Gastrocnemius medialis (tissue), 4 donors: ENCODE results near the gene GLRA1. TPM values are rescaled to one million over a fixed set of nuclear protein-coding genes. Genes with fewer than 3 reads are reported as not detected.

Source experiments
- ATAC-seq, 2 donors: fragments of 150-250 bp; one replicate each; pipeline ENCODE4 v1.9.1; 2016
- DNase-seq, 2 donors: peaks; one replicate each; pipeline ENCODE4 v3.0.0-alpha.2; 2019
- H3K27ac ChIP-seq, 4 donors: fragments of 200-600 bp; sonication (generic); 1 replicate in 1 of 4; 2 replicates in 3 of 4; pipeline ENCODE4 v1.5.1; 2016 to 2018; ENCODE audit warnings: mild to moderate bottlenecking in 2 of 4, moderate library complexity in 1 of 4
- H3K27me3 ChIP-seq, 3 donors: fragments of 200-600 bp; sonication (generic) in 2 of 3; 1 replicate in 1 of 3; 2 replicates in 2 of 3; pipeline versions ENCODE4 v1.5.1 to v1.6.0; 2016 to 2019; ENCODE audit warnings: mild to moderate bottlenecking in 1 of 3, moderate library complexity in 1 of 3
- H3K36me3 ChIP-seq, 2 donors: fragments of 200-600 bp; sonication (generic) in 1 of 2; one replicate each; pipeline ENCODE4 v1.5.1; 2017 to 2018
- H3K4me1 ChIP-seq, 2 donors: fragments of 200-600 bp; sonication (generic) in 1 of 2; one replicate each; pipeline ENCODE4 v1.5.1; 2016 to 2017; ENCODE audit warnings: mild to moderate bottlenecking in 2 of 2
- H3K4me3 ChIP-seq, 4 donors: fragments of 200-600 bp; sonication (generic) in 3 of 4; 1 replicate in 1 of 4; 2 replicates in 3 of 4; pipeline ENCODE4 v1.5.1; 2016 to 2019; ENCODE audit warnings: mild to moderate bottlenecking in 2 of 4
- H3K9me3 ChIP-seq, 3 donors: fragments of 200-600 bp; sonication (generic) in 2 of 3; 1 replicate in 1 of 3; 2 replicates in 2 of 3; pipeline ENCODE4 v1.5.1; 2016 to 2019
- CTCF ChIP-seq, 5 experiments: fragments of 450-650 bp in 3 of 5; fragments of 200-600 bp in 2 of 5; sonication (generic) in 2 of 5; IDR thresholded peaks in 4 of 5; conservative IDR thresholded peaks in 1 of 5; 1 replicate in 4 of 5; 2 replicates in 1 of 5; pipeline ENCODE4 v1.5.1; 2016 to 2019; ENCODE audit warnings: antibody characterized with exemption in 5 of 5, mild to moderate bottlenecking in 3 of 5, moderate library complexity in 3 of 5
- POLR2A ChIP-seq, 2 donors: fragments of 450-650 bp; IDR thresholded peaks; one replicate each; pipeline ENCODE4 v1.6.1; 2017; ENCODE audit warnings: antibody characterized with exemption in 2 of 2, mild to moderate bottlenecking in 2 of 2, moderate library complexity in 2 of 2
- in situ Hi-C, 4 donors: fragments of 200-750 bp; cut with MboI; loops; one replicate each; pipeline versions ENCODE4 v1.15.0 to v1.8.0; 2017; ENCODE audit warnings: low sequenced_read_pairs in 4 of 4
- intact Hi-C: fragments of 100-400 bp; cut with DNase I; formaldehyde crosslinking; loops from one replicate; pipeline ENCODE4 v1.15.1; 2023; ENCODE audit warnings: low total_unique reads
- total RNA-seq, 4 donors: library from RNA; depleted of rRNA; stranded (reverse); fragments of >200 nt; gene quantifications; one replicate each; pipeline versions ENCODE4 v1.1.0 to v1.2.3, GENCODE V29; 2016

GLRA1 gene
- total RNA-seq: not detected

- TF ChIP-seq POLR2A (IDR thresholded peaks at IDR 0.05) (no peak), CTCF (IDR thresholded peaks at IDR 0.05 in 4 of 5, conservative IDR thresholded peaks at IDR 0.05 in 1 of 5) (no peak)
- Histone ChIP-seq H3K36me3 (no peaks in the 10 kb centered on the region), H3K9me3 (no peaks in the 10 kb centered on the region), H3K4me3 (no peak within 1 kb of the TSS), H3K27ac (no peak within 1 kb of the TSS), H3K4me1 (no peaks in the 10 kb centered on the region), H3K27me3 (peaks cover 0 to 12% (median 0%) of the 10 kb centered on the region in 3 donors)
- intact Hi-C loops: no loop called here
- DNase-seq: no peak
- ATAC-seq: no peak
- in situ Hi-C loops: no loop called here
These were observed at the start of gene GLRA1 for GRCh38 chr5:151924564-151925301. GLRA1 (minus strand) TSS chr5:151924851; CDS start chr5:151924549, 302 bp downstream.

- H3K36me3 ChIP-seq: no peaks in the 10 kb centered on the region
- no peaks in the 10 kb centered on the region for H3K27me3 ChIP-seq
- intact Hi-C loops: no loop called here
- in situ Hi-C loops: no loop called here
- H3K4me1 ChIP-seq: no peaks in the 10 kb centered on the region
- H3K9me3 ChIP-seq: no peaks in the 10 kb centered on the region
- ATAC-seq (no peak), DNase-seq (no peak)
- no peak overlapping the region for H3K27ac ChIP-seq
- no peak overlapping the region for H3K4me3 ChIP-seq
- TF ChIP-seq POLR2A (IDR thresholded peaks at IDR 0.05) (no peak), CTCF (IDR thresholded peaks at IDR 0.05 in 4 of 5, conservative IDR thresholded peaks at IDR 0.05 in 1 of 5) (no peak)
These were observed 46.2 kb upstream of the GLRA1 start for GRCh38 chr5:151970885-151971284.

- intact Hi-C loops (no loop called here), in situ Hi-C loops (no loop called here)
- Histone ChIP-seq H3K27ac (no peak overlapping the region), H3K4me3 (no peak overlapping the region), H3K9me3 (no peaks in the 10 kb centered on the region), H3K4me1 (no peaks in the 10 kb centered on the region), H3K36me3 (no peaks in the 10 kb centered on the region), H3K27me3 (no peaks in the 10 kb centered on the region)
- no peak for ATAC-seq
- TF ChIP-seq POLR2A (IDR thresholded peaks at IDR 0.05) (no peak), CTCF (IDR thresholded peaks at IDR 0.05 in 4 of 5, conservative IDR thresholded peaks at IDR 0.05 in 1 of 5) (no peak)
- DNase-seq: no peak
These were observed 43.2 kb upstream of the GLRA1 start for GRCh38 chr5:151967865-151968264.

- no peaks in the 10 kb centered on the region for H3K4me1 ChIP-seq
- intact Hi-C loops (no loop called here), in situ Hi-C loops (no loop called here)
- no peak for TF ChIP-seq CTCF (IDR thresholded peaks at IDR 0.05 in 4 of 5, conservative IDR thresholded peaks at IDR 0.05 in 1 of 5)
- TF ChIP-seq POLR2A (IDR thresholded peaks at IDR 0.05): no peak
- H3K9me3 ChIP-seq: no peaks in the 10 kb centered on the region
- H3K27ac ChIP-seq: no peak overlapping the region
- DNase-seq (no peak), ATAC-seq (no peak)
- no peaks in the 10 kb centered on the region for H3K36me3 ChIP-seq
- no peak overlapping the region for H3K4me3 ChIP-seq
- H3K27me3 ChIP-seq: no peaks in the 10 kb centered on the region
These were observed 41.4 kb upstream of the GLRA1 start for GRCh38 chr5:151966046-151966445.

GRCh38 chr5:151964471-151964870 lies 39.8 kb upstream of the GLRA1 start:
- intact Hi-C loops (no loop called here), in situ Hi-C loops (no loop called here)
- ATAC-seq: no peak

More at GRCh38 chr5:151964471-151964870, 39.8 kb upstream of the GLRA1 start:
- no peaks in the 10 kb centered on the region for H3K27me3 ChIP-seq
- H3K27ac ChIP-seq: no peak overlapping the region
- H3K36me3 ChIP-seq: no peaks in the 10 kb centered on the region
- H3K4me3 ChIP-seq: no peak overlapping the region
- no peaks in the 10 kb centered on the region for H3K9me3 ChIP-seq
- no peaks in the 10 kb centered on the region for H3K4me1 ChIP-seq
- DNase-seq: no peak
- TF ChIP-seq CTCF (IDR thresholded peaks at IDR 0.05 in 4 of 5, conservative IDR thresholded peaks at IDR 0.05 in 1 of 5): no peak
- TF ChIP-seq POLR2A (IDR thresholded peaks at IDR 0.05): no peak
